Naive B cell (primary cell): ENCODE data around the gene GPR35. TPM values are rescaled to one million over a fixed set of nuclear protein-coding genes. Genes with fewer than 3 reads are reported as not detected.

Experiments used
- ATAC-seq, 2 donors: fragments of 150-1000 bp; cut with Tn5 transposase; 2 replicates each; pipeline ENCODE4 v1.10.0; 2021; ENCODE audit warnings: low read depth in 2 of 2, mild to moderate bottlenecking in 2 of 2, moderate library complexity in 2 of 2
- DNase-seq: peaks from one replicate; pipeline ENCODE4 v3.0.0; 2022
- H3K27ac Mint-ChIP-seq, 6 donors: one replicate each; pipeline ENCODE4 v1.8.0; 2020 to 2022; ENCODE audit warnings: mild to moderate bottlenecking in 6 of 6, mixed read lengths in 6 of 6, moderate library complexity in 5 of 6, inconsistent platforms in 2 of 6
- H3K27me3 Mint-ChIP-seq, 3 donors: one replicate each; pipeline ENCODE4 v1.8.0; 2021 to 2022; ENCODE audit warnings: mixed read lengths in 3 of 3, mild to moderate bottlenecking in 1 of 3
- H3K36me3 Mint-ChIP-seq, 2 donors: one replicate each; pipeline ENCODE4 v1.8.0; 2020 to 2022; ENCODE audit warnings: mixed read lengths in 2 of 2, inconsistent platforms in 1 of 2, mild to moderate bottlenecking in 1 of 2
- H3K4me1 Mint-ChIP-seq, 3 donors: one replicate each; pipeline ENCODE4 v1.8.0; 2020 to 2022; ENCODE audit warnings: mixed read lengths in 3 of 3, inconsistent platforms in 1 of 3, mild to moderate bottlenecking in 1 of 3, moderate library complexity in 1 of 3
- H3K4me3 Mint-ChIP-seq, 8 donors: one replicate each; pipeline ENCODE4 v1.8.0; 2020 to 2022; ENCODE audit warnings: mild to moderate bottlenecking in 8 of 8, mixed read lengths in 8 of 8, moderate library complexity in 8 of 8, inconsistent platforms in 2 of 8
- H3K9me3 Mint-ChIP-seq, 7 donors: one replicate each; pipeline ENCODE4 v1.8.0; 2020 to 2022; ENCODE audit warnings: mixed read lengths in 7 of 7, mild to moderate bottlenecking in 5 of 7, inconsistent platforms in 2 of 7, moderate library complexity in 1 of 7
- polyA plus RNA-seq, 6 donors: library from polyadenylated mRNA; unstranded; fragments of 300-500 nt; fragmentation: Illumina TruSeq; gene quantifications; one replicate each; pipeline ENCODE4 v1.2.3, GENCODE V29; 2021; ENCODE audit warnings: low read depth in 6 of 6

Gene GPR35
- polyA plus RNA-seq, 6 donors from 2014 or later = 0.54 to 2.9 (median 0.82) TPM; not detected in 1

- ATAC-seq = peak; percentile 13 to 32
- H3K9me3 Mint-ChIP-seq = peaks cover 0 to 1% (median 0%) of the 10 kb centered on the region in 7 donors
- peaks cover 5 to 32% (median 7%) of the 10 kb centered on the region in 3 donors for H3K27me3 Mint-ChIP-seq
- H3K4me1 Mint-ChIP-seq = peaks cover 11 to 26% (median 16%) of the 10 kb centered on the region in 3 donors
- H3K4me3 Mint-ChIP-seq = peak overlapping the region in 3 of 8 donors; percentile 11 to 33 (median 22)
- DNase-seq = no peak
- H3K36me3 Mint-ChIP-seq = no peaks in the 10 kb centered on the region
- peak overlapping the region in 3 of 6 donors; percentile 68 to 92 (median 84) for H3K27ac Mint-ChIP-seq
Measured at GRCh38 chr2:240626531-240627300, 1.4 kb downstream of the GPR35 start.

- no peak for ATAC-seq
- peaks cover 4 to 21% (median 5%) of the 10 kb centered on the region in 3 donors for H3K27me3 Mint-ChIP-seq
- H3K4me3 Mint-ChIP-seq = no peak overlapping the region
- peaks cover 0 to under 1% of the 10 kb centered on the region in 2 donors for H3K36me3 Mint-ChIP-seq
- no peak for DNase-seq
- H3K27ac Mint-ChIP-seq = peak overlapping the region in 1 of 6 donors; percentile 69
- peaks cover 11 to 26% (median 16%) of the 10 kb centered on the region in 3 donors for H3K4me1 Mint-ChIP-seq
- peaks cover 0 to 7% (median 5%) of the 10 kb centered on the region in 7 donors for H3K9me3 Mint-ChIP-seq
Measured at GRCh38 chr2:240627736-240628506, 2.6 kb downstream of the GPR35 start.

- peaks cover 11 to 26% (median 16%) of the 10 kb centered on the region in 3 donors for H3K4me1 Mint-ChIP-seq
- peaks cover 4 to 6% of the 10 kb centered on the region in 2 donors for H3K36me3 Mint-ChIP-seq
Measured at GRCh38 chr2:240628507-240628807, 3.2 kb downstream of the GPR35 start.

GRCh38 chr2:240628808-240629618 lies 3.7 kb downstream of the GPR35 start:
- H3K4me1 Mint-ChIP-seq = peaks cover 11 to 25% (median 16%) of the 10 kb centered on the region in 3 donors
- H3K27me3 Mint-ChIP-seq = peaks cover 4 to 14% (median 5%) of the 10 kb centered on the region in 3 donors
- peak overlapping the region in 1 of 6 donors; percentile 26 for H3K27ac Mint-ChIP-seq
- H3K36me3 Mint-ChIP-seq = peaks cover 9 to 10% of the 10 kb centered on the region in 2 donors
- DNase-seq (no peak), ATAC-seq (no peak)
- H3K4me3 Mint-ChIP-seq = no peak overlapping the region
- H3K9me3 Mint-ChIP-seq = peaks cover 6 to 17% (median 14%) of the 10 kb centered on the region in 7 donors

More at GRCh38 chr2:240628507-240628807, 3.2 kb downstream of the GPR35 start:
- no peak overlapping the region for H3K27ac Mint-ChIP-seq
- peaks cover 4 to 16% (median 5%) of the 10 kb centered on the region in 3 donors for H3K27me3 Mint-ChIP-seq
- H3K9me3 Mint-ChIP-seq = peaks cover 4 to 13% (median 10%) of the 10 kb centered on the region in 7 donors
- H3K4me3 Mint-ChIP-seq = no peak overlapping the region
- DNase-seq (no peak), ATAC-seq (no peak)

GRCh38 chr2:240629619-240629967 lies 4.3 kb downstream of the GPR35 start:
- Mint-ChIP-seq H3K4me3 (no peak overlapping the region), H3K9me3 (peaks cover 9 to 23% (median 19%) of the 10 kb centered on the region in 7 donors), H3K27me3 (peaks cover 4 to 10% (median 5%) of the 10 kb centered on the region in 3 donors), H3K36me3 (peaks cover 15% of the 10 kb centered on the region in 2 donors), H3K4me1 (peaks cover 10 to 19% (median 16%) of the 10 kb centered on the region in 3 donors), H3K27ac (no peak overlapping the region)
- DNase-seq = no peak
- ATAC-seq = no peak

- peaks cover 4 to 13% (median 12%) of the 10 kb centered on the region in 3 donors for H3K4me1 Mint-ChIP-seq
- peaks cover 13 to 28% (median 24%) of the 10 kb centered on the region in 7 donors for H3K9me3 Mint-ChIP-seq
- H3K27ac Mint-ChIP-seq = no peak overlapping the region
- peaks cover 0 to 5% (median 4%) of the 10 kb centered on the region in 3 donors for H3K27me3 Mint-ChIP-seq
- H3K36me3 Mint-ChIP-seq = peaks cover 18 to 21% of the 10 kb centered on the region in 2 donors
- ATAC-seq (no peak), DNase-seq (no peak)
- no peak overlapping the region for H3K4me3 Mint-ChIP-seq
Measured at GRCh38 chr2:240629968-240630770, 4.9 kb downstream of the GPR35 start.

- Mint-ChIP-seq H3K4me3 (no peak overlapping the region), H3K36me3 (peaks cover 18 to 21% of the 10 kb centered on the region in 2 donors), H3K4me1 (peaks cover 0 to 10% (median 7%) of the 10 kb centered on the region in 3 donors), H3K27me3 (no peaks in the 10 kb centered on the region), H3K9me3 (peaks cover 13 to 30% (median 24%) of the 10 kb centered on the region in 7 donors), H3K27ac (no peak overlapping the region)
- no peak for ATAC-seq
- no peak for DNase-seq
Measured at GRCh38 chr2:240630771-240631547, 5.7 kb downstream of the GPR35 start.

GRCh38 chr2:240631548-240632305 lies 6.4 kb downstream of the GPR35 start:
- Mint-ChIP-seq H3K4me3 (no peak overlapping the region), H3K36me3 (peaks cover 18 to 21% of the 10 kb centered on the region in 2 donors), H3K4me1 (peaks cover 0 to 4% (median 3%) of the 10 kb centered on the region in 3 donors), H3K9me3 (peaks cover 13 to 30% (median 24%) of the 10 kb centered on the region in 7 donors), H3K27me3 (no peaks in the 10 kb centered on the region), H3K27ac (no peak overlapping the region)
- ATAC-seq (no peak), DNase-seq (no peak)

- Mint-ChIP-seq H3K9me3 (peaks cover 13 to 30% (median 24%) of the 10 kb centered on the region in 7 donors), H3K27me3 (no peaks in the 10 kb centered on the region), H3K4me1 (no peaks in the 10 kb centered on the region), H3K36me3 (peaks cover 18 to 21% of the 10 kb centered on the region in 2 donors), H3K27ac (no peak overlapping the region), H3K4me3 (no peak overlapping the region)
- no peak for ATAC-seq
- no peak for DNase-seq
Measured at GRCh38 chr2:240632306-240632721, 7.0 kb downstream of the GPR35 start.

GRCh38 chr2:240635121-240635997 lies 10.1 kb downstream of the GPR35 start:
- Mint-ChIP-seq H3K27me3 (no peaks in the 10 kb centered on the region), H3K4me1 (peaks cover 0 to 5% (median 0%) of the 10 kb centered on the region in 3 donors), H3K36me3 (peaks cover 18 to 21% of the 10 kb centered on the region in 2 donors), H3K4me3 (no peak overlapping the region), H3K27ac (no peak overlapping the region), H3K9me3 (peaks cover 13 to 30% (median 24%) of the 10 kb centered on the region in 7 donors)
- ATAC-seq (no peak), DNase-seq (no peak)
